Activated CD4-positive, alpha-beta T cell treated with anti-CD3 and anti-CD28 coated beads for 36 hours (primary cell): Measurements from ENCODE around the gene SPTBN4. TPM values are rescaled to one million over a fixed set of nuclear protein-coding genes. Genes with fewer than 3 reads are reported as not detected.

ENCODE experiments used
- ATAC-seq: fragments of 200-7000 bp; cut with Tn5 transposase; one replicate; pipeline ENCODE4 v1.10.0; 2021; ENCODE audit warnings: mild to moderate bottlenecking, moderate library complexity
- CTCF ChIA-PET: fragments of 350-600 bp; sonication (Branson Sonifier 250); formaldehyde crosslinking; loops from one replicate; lab custom pipeline; 2021; ENCODE audit warnings: antibody characterized with exemption; lab: Charles Lee
- POLR2A ChIA-PET: fragments of 350-600 bp; sonication (Branson Sonifier 250); formaldehyde crosslinking; loops from one replicate; lab custom pipeline; 2021; ENCODE audit warnings: antibody characterized with exemption, inconsistent platforms; lab: Charles Lee
- DNase-seq: peaks from one replicate; pipeline ENCODE4 v3.0.0-alpha.2; 2020
- H3K27ac Mint-ChIP-seq: one replicate; pipeline ENCODE4 v1.8.0; 2021; ENCODE audit warnings: mixed read lengths
- H3K27me3 Mint-ChIP-seq: one replicate; pipeline ENCODE4 v1.8.0; 2021; ENCODE audit warnings: mixed read lengths
- H3K36me3 Mint-ChIP-seq: one replicate; pipeline ENCODE4 v1.8.0; 2021; ENCODE audit warnings: low read depth, mixed read lengths
- H3K4me1 Mint-ChIP-seq: one replicate; pipeline ENCODE4 v1.8.0; 2021; ENCODE audit warnings: mixed read lengths
- H3K4me3 Mint-ChIP-seq: one replicate; pipeline ENCODE4 v1.8.0; 2021; ENCODE audit warnings: mild to moderate bottlenecking, moderate library complexity, mixed read lengths
- H3K9me3 Mint-ChIP-seq: one replicate; pipeline ENCODE4 v1.8.0; 2021; ENCODE audit warnings: low read depth, mixed read lengths
- intact Hi-C, 2 experiments: fragments of 100-400 bp; cut with DNase I in 1 of 2; cut with micrococcal nuclease in 1 of 2; formaldehyde crosslinking; loops; one replicate each; pipeline versions ENCODE4 v1.14.2 to v1.15.1; 2022 to 2024; cut with DNase I, micrococcal nuclease
- total RNA-seq, 2 experiments: library from RNA; stranded (reverse); gene quantifications; one replicate each; pipeline ENCODE4 v1.2.3, GENCODE V29; 2021

Gene SPTBN4
- total RNA-seq, 2 experiments from 2014 or later, result 2.4 to 2.5 TPM

GRCh38 chr19:40565355-40565754 lies 98.6 kb downstream of the SPTBN4 start:
- Mint-ChIP-seq H3K4me3 (no peak overlapping the region), H3K27me3 (peaks cover 34% of the 10 kb centered on the region), H3K9me3 (no peaks in the 10 kb centered on the region), H3K36me3 (no peaks in the 10 kb centered on the region), H3K27ac (no peak overlapping the region), H3K4me1 (peaks cover 6% of the 10 kb centered on the region)
- DNase-seq (no peak), ATAC-seq (no peak)
- POLR2A ChIA-PET, result no interaction called here
- intact Hi-C loops, result no loop called here
- CTCF ChIA-PET, result no interaction called here

GRCh38 chr19:40565910-40566495 lies 99.2 kb downstream of the SPTBN4 start:
- Mint-ChIP-seq H3K27me3 (peaks cover 31% of the 10 kb centered on the region), H3K9me3 (no peaks in the 10 kb centered on the region), H3K27ac (no peak overlapping the region), H3K36me3 (no peaks in the 10 kb centered on the region), H3K4me1 (peaks cover 11% of the 10 kb centered on the region), H3K4me3 (no peak overlapping the region)
- POLR2A ChIA-PET, result no interaction called here
- ATAC-seq (no peak), DNase-seq (no peak)
- CTCF ChIA-PET, result interaction anchor here (1.5 kb wide), 1 partner anchor 13 kb away, joined by 3 read pairs; no protein-coding TSS in a partner anchor
- intact Hi-C loops, result no loop called here

- ChIA-PET POLR2A (no interaction called here), CTCF (interaction anchor here (1.0 to 1.5 kb wide), 3 partner anchors 14 to 51 kb away, joined by 3 read pairs; no protein-coding TSS in a partner anchor)
- H3K36me3 Mint-ChIP-seq, result no peaks in the 10 kb centered on the region
- peaks cover 26% of the 10 kb centered on the region for H3K27me3 Mint-ChIP-seq
- peaks cover 12% of the 10 kb centered on the region for H3K4me1 Mint-ChIP-seq
- no peak overlapping the region for H3K4me3 Mint-ChIP-seq
- H3K27ac Mint-ChIP-seq, result no peak overlapping the region
- H3K9me3 Mint-ChIP-seq, result no peaks in the 10 kb centered on the region
- no peak for DNase-seq
- no peak for ATAC-seq
- intact Hi-C loops, result no loop called here
Observed at GRCh38 chr19:40567040-40567749, 100.4 kb downstream of the SPTBN4 start.

GRCh38 chr19:40567750-40568494 lies 101.1 kb downstream of the SPTBN4 start:
- ChIA-PET CTCF (interaction anchor here (0.8 to 1.1 kb wide), 3 partner anchors 40 to 238 kb away, joined by 3 read pairs; no protein-coding TSS in a partner anchor), POLR2A (no interaction called here)
- Mint-ChIP-seq H3K4me3 (no peak overlapping the region), H3K9me3 (no peaks in the 10 kb centered on the region), H3K27me3 (peaks cover 26% of the 10 kb centered on the region), H3K36me3 (no peaks in the 10 kb centered on the region), H3K27ac (no peak overlapping the region), H3K4me1 (peaks cover 12% of the 10 kb centered on the region)
- ATAC-seq, result no peak
- intact Hi-C loops, result no loop called here
- DNase-seq, result no peak

GRCh38 chr19:40570313-40571004 lies 103.7 kb downstream of the SPTBN4 start:
- intact Hi-C loops, result loop anchor here (1.0 to 2.0 kb wide), 11 partner anchors 21 to 167 kb away; partner anchors contain the start of genes BLVRB (in 1 of the 2) and COQ8B (in 1 of the 2)
- POLR2A ChIA-PET, result interaction anchor here (0.6 to 0.8 kb wide), 3 partner anchors 15 to 35 kb away, joined by 4 to 5 read pairs (median 4); no protein-coding TSS in a partner anchor

GRCh38 chr19:40571005-40571318 lies 104.2 kb downstream of the SPTBN4 start:
- no peaks in the 10 kb centered on the region for H3K36me3 Mint-ChIP-seq
- ATAC-seq (no peak), DNase-seq (no peak)
- intact Hi-C loops, result loop anchor here in 1 of 2 experiments (2.0 kb wide), 1 partner anchor 34 kb away; no protein-coding TSS in a partner anchor
- H3K4me3 Mint-ChIP-seq, result peak overlapping the region; percentile 50
- H3K27ac Mint-ChIP-seq, result peak overlapping the region; percentile 7
- peaks cover 18% of the 10 kb centered on the region for H3K27me3 Mint-ChIP-seq
- ChIA-PET CTCF (interaction anchor here (0.6 to 1.9 kb wide), 8 partner anchors 22 to 381 kb away, joined by 3 to 5 read pairs (median 3); no protein-coding TSS in a partner anchor), POLR2A (interaction anchor here (0.8 kb wide), 1 partner anchor 22 kb away, joined by 4 read pairs; no protein-coding TSS in a partner anchor)
- no peaks in the 10 kb centered on the region for H3K9me3 Mint-ChIP-seq
- peaks cover 13% of the 10 kb centered on the region for H3K4me1 Mint-ChIP-seq

More at GRCh38 chr19:40570313-40571004, 103.7 kb downstream of the SPTBN4 start:
- peak; percentile 94 for ATAC-seq
- CTCF ChIA-PET, result interaction anchor here (0.6 to 1.9 kb wide), 7 partner anchors 21 to 380 kb away, joined by 3 to 5 read pairs (median 3); no protein-coding TSS in a partner anchor
- H3K4me3 Mint-ChIP-seq, result peak overlapping the region; percentile 50
- H3K9me3 Mint-ChIP-seq, result no peaks in the 10 kb centered on the region
- peak; percentile 97 for DNase-seq
- H3K27me3 Mint-ChIP-seq, result peaks cover 19% of the 10 kb centered on the region
- peaks cover 12% of the 10 kb centered on the region for H3K4me1 Mint-ChIP-seq
- H3K27ac Mint-ChIP-seq, result peak overlapping the region; percentile 7
- no peaks in the 10 kb centered on the region for H3K36me3 Mint-ChIP-seq

GRCh38 chr19:40571831-40572495 lies 105.2 kb downstream of the SPTBN4 start:
- Mint-ChIP-seq H3K4me1 (peaks cover 14% of the 10 kb centered on the region), H3K9me3 (no peaks in the 10 kb centered on the region), H3K27ac (no peak overlapping the region), H3K4me3 (no peak overlapping the region), H3K36me3 (no peaks in the 10 kb centered on the region), H3K27me3 (peaks cover 14% of the 10 kb centered on the region)
- intact Hi-C loops, result loop anchor here in 1 of 2 experiments (2.0 kb wide), 1 partner anchor 33 kb away; no protein-coding TSS in a partner anchor
- CTCF ChIA-PET, result interaction anchor here (0.7 to 1.9 kb wide), 3 partner anchors 23 to 151 kb away, joined by 3 to 4 read pairs (median 3); no protein-coding TSS in a partner anchor
- ATAC-seq (no peak), DNase-seq (no peak)
- POLR2A ChIA-PET, result no interaction called here

GRCh38 chr19:40575326-40575725 lies 108.5 kb downstream of the SPTBN4 start:
- Mint-ChIP-seq H3K4me3 (peak overlapping the region; percentile 8), H3K27ac (no peak overlapping the region), H3K36me3 (peaks cover 8% of the 10 kb centered on the region), H3K4me1 (peaks cover 22% of the 10 kb centered on the region), H3K27me3 (no peaks in the 10 kb centered on the region), H3K9me3 (no peaks in the 10 kb centered on the region)
- ChIA-PET POLR2A (interaction anchor here (0.6 kb wide), 1 partner anchor 31 kb away, joined by 4 read pairs; no protein-coding TSS in a partner anchor), CTCF (no interaction called here)
- DNase-seq (no peak), ATAC-seq (no peak)
- intact Hi-C loops, result no loop called here

- no peaks in the 10 kb centered on the region for H3K27me3 Mint-ChIP-seq
- peaks cover 16% of the 10 kb centered on the region for H3K4me1 Mint-ChIP-seq
- H3K36me3 Mint-ChIP-seq, result peaks cover 12% of the 10 kb centered on the region
- H3K4me3 Mint-ChIP-seq, result peak overlapping the region; percentile 85
- DNase-seq, result peak; percentile 58
- intact Hi-C loops, result loop anchor here (1.0 to 2.0 kb wide), 7 partner anchors 22 to 291 kb away; partner anchors contain the start of genes C19orf47 (in 2 of the 2), PLD3 (in 2 of the 2), AKT2 (in 1 of the 2) and SERTAD3 (in 1 of the 2)
- H3K9me3 Mint-ChIP-seq, result no peaks in the 10 kb centered on the region
- ChIA-PET POLR2A (no interaction called here), CTCF (no interaction called here)
- H3K27ac Mint-ChIP-seq, result no peak overlapping the region
- ATAC-seq, result peak; percentile 37
Observed at GRCh38 chr19:40576151-40576584, 109.4 kb downstream of the SPTBN4 start.
